Trophoblast cell (in vitro differentiated cells and primary cell): ENCODE results near the gene FABP1. TPM values are rescaled to one million over a fixed set of nuclear protein-coding genes. Genes with fewer than 3 reads are reported as not detected.

Source experiments
- DNase-seq, 2 donors: peaks; one replicate each; pipeline ENCODE4 v3.0.0-alpha.2; 2016
- H2AFZ ChIP-seq: 2 replicates; pipeline ENCODE4 v1.6.1; 2013; ENCODE audit warnings: low read length, moderate library complexity, mild to moderate bottlenecking; ENCODE audit not compliant: insufficient read depth, poor library complexity
- H2AK5ac ChIP-seq: 2 replicates; pipeline ENCODE4 v1.6.1; 2013; ENCODE audit warnings: mild to moderate bottlenecking, low read length
- H2BK120ac ChIP-seq: 2 replicates; pipeline ENCODE4 v1.6.1; 2013; ENCODE audit warnings: low read length, mild to moderate bottlenecking, moderate library complexity; ENCODE audit not compliant: insufficient read depth, poor library complexity
- H2BK12ac ChIP-seq: 2 replicates; pipeline ENCODE4 v1.6.1; 2013; ENCODE audit warnings: mild to moderate bottlenecking, low read length, moderate library complexity
- H2BK5ac ChIP-seq: 2 replicates; pipeline ENCODE4 v1.6.1; 2013; ENCODE audit warnings: low read length, low read depth, moderate library complexity, mild to moderate bottlenecking; ENCODE audit not compliant: poor library complexity
- H3K14ac ChIP-seq: 2 replicates; pipeline ENCODE4 v1.6.1; 2013; ENCODE audit warnings: mild to moderate bottlenecking, low read length
- H3K18ac ChIP-seq: 2 replicates; pipeline ENCODE4 v1.6.1; 2013; ENCODE audit warnings: mild to moderate bottlenecking, low read length
- H3K23ac ChIP-seq: 2 replicates; pipeline ENCODE4 v1.6.1; 2013; ENCODE audit warnings: low read length
- H3K27ac ChIP-seq: 2 replicates; pipeline ENCODE4 v1.5.1; 2013; ENCODE audit warnings: low read depth, mild to moderate bottlenecking, inconsistent platforms, low read length, moderate library complexity
- H3K27me3 ChIP-seq: 2 replicates; pipeline ENCODE4 v1.6.1; 2013; ENCODE audit warnings: inconsistent platforms, mild to moderate bottlenecking, low read length, moderate library complexity; ENCODE audit not compliant: insufficient read depth
- H3K36me3 ChIP-seq, 2 experiments: 1 replicate in 1 of 2; 2 replicates in 1 of 2; pipeline ENCODE4 v1.6.1; 2013; ENCODE audit warnings: low read length in 2 of 2, mild to moderate bottlenecking in 2 of 2, moderate library complexity in 1 of 2; ENCODE audit not compliant: insufficient read depth in 2 of 2, control insufficient read depth in 1 of 2
- H3K4ac ChIP-seq: 2 replicates; pipeline ENCODE4 v1.6.1; 2013; ENCODE audit warnings: low read depth, mild to moderate bottlenecking, low read length, moderate library complexity
- H3K4me1 ChIP-seq, 2 experiments: 1 replicate in 1 of 2; 2 replicates in 1 of 2; pipeline ENCODE4 v1.6.1; 2013; ENCODE audit warnings: low read length in 2 of 2, mild to moderate bottlenecking in 2 of 2, moderate library complexity in 1 of 2; ENCODE audit not compliant: insufficient read depth in 2 of 2, control insufficient read depth in 1 of 2
- H3K4me2 ChIP-seq: 2 replicates; pipeline ENCODE4 v1.6.1; 2013; ENCODE audit warnings: inconsistent platforms, mild to moderate bottlenecking, low read length, moderate library complexity
- H3K4me3 ChIP-seq: 2 replicates; pipeline ENCODE4 v1.5.1; 2013; ENCODE audit warnings: mild to moderate bottlenecking, low read depth, low read length, inconsistent platforms
- H3K79me1 ChIP-seq: one replicate; pipeline ENCODE4 v1.6.1; 2013; ENCODE audit warnings: low read length
- H3K79me2 ChIP-seq: 2 replicates; pipeline ENCODE4 v1.6.1; 2013; ENCODE audit warnings: low read length, mild to moderate bottlenecking; ENCODE audit not compliant: control insufficient read depth, insufficient read depth, poor library complexity
- H3K9ac ChIP-seq: 2 replicates; pipeline ENCODE4 v1.6.1; 2013; ENCODE audit warnings: mild to moderate bottlenecking, low read length
- H3K9me3 ChIP-seq: 2 replicates; pipeline ENCODE4 v1.6.1; 2013; ENCODE audit warnings: low read depth, mild to moderate bottlenecking, control low read depth, inconsistent platforms, low read length; ENCODE audit not compliant: insufficient read depth
- H4K12ac ChIP-seq: 2 replicates; pipeline ENCODE4 v1.6.1; 2013; ENCODE audit warnings: low read depth, mild to moderate bottlenecking, low read length, moderate library complexity
- H4K8ac ChIP-seq: 2 replicates; pipeline ENCODE4 v1.6.1; 2013; ENCODE audit warnings: low read depth, mild to moderate bottlenecking, low read length, moderate library complexity
- H4K91ac ChIP-seq: one replicate; pipeline ENCODE4 v1.6.1; 2013; ENCODE audit warnings: low read depth, mild to moderate bottlenecking, low read length, moderate library complexity
- WGBS: extraction: QIAGEN DNeasy Blood & Tissue Kit; methylation state at CpG from one replicate; pipeline ENCODE4 v1.1.7; 2013; ENCODE audit warnings: missing lambda C conversion rate; ENCODE audit not compliant: insufficient read length, insufficient coverage; ENCODE audit errors: extremely low coverage; 5-methylcytosine and 5-hydroxymethylcytosine counted together
- polyA plus RNA-seq: library from polyadenylated mRNA; stranded (reverse); fragments of 200-250 nt; gene quantifications from 2 replicates; pipeline ENCODE4 v1.2.3, GENCODE V29; 2013

Gene FABP1
- not detected in 2 replicates for polyA plus RNA-seq

GRCh38 chr2:88127888-88128653 lies at the start of gene FABP1:
Gene FABP1 (minus strand): TSS chr2:88128062. CDS start chr2:88128017, 45 bp downstream.
- no peaks in the 10 kb centered on the region for H3K27me3 ChIP-seq

GRCh38 chr2:88177556-88177955 lies 49.7 kb upstream of the FABP1 start:
- Histone ChIP-seq H3K18ac (no peak overlapping the region), H4K12ac (no peak overlapping the region), H3K9me3 (no peaks in the 10 kb centered on the region), H3K4me1 (no peaks in the 10 kb centered on the region), H4K8ac (no peak overlapping the region), H4K91ac (no peak overlapping the region), H3K14ac (no peak overlapping the region), H3K9ac (no peak overlapping the region), H2BK12ac (no peak overlapping the region), H2BK120ac (no peak overlapping the region), H3K4me3 (no peak overlapping the region), H3K27ac (no peak overlapping the region), H3K27me3 (no peaks in the 10 kb centered on the region), H3K23ac (no peak overlapping the region), H3K36me3 (peaks cover under 1 to 3% of the 10 kb centered on the region in 2 experiments), H2AFZ (no peak overlapping the region), H3K79me1 (no peaks in the 10 kb centered on the region), H3K4ac (no peak overlapping the region), H2BK5ac (no peak overlapping the region), H2AK5ac (no peak overlapping the region), H3K4me2 (no peak overlapping the region), H3K79me2 (no peaks in the 10 kb centered on the region)
- WGBS: no CpG with 5 or more reads among the region's 3 CpGs
- no peak for DNase-seq

More at GRCh38 chr2:88127888-88128653, at the start of gene FABP1:
- no peaks in the 10 kb centered on the region for H3K79me1 ChIP-seq
- H3K4me1 ChIP-seq: no peaks in the 10 kb centered on the region
- H3K79me2 ChIP-seq: no peaks in the 10 kb centered on the region
- no peak within 1 kb of the TSS for H3K23ac ChIP-seq
- WGBS: no CpG with 5 or more reads among the region's 12 CpGs
- H3K9me3 ChIP-seq: no peaks in the 10 kb centered on the region
- H3K4ac ChIP-seq: no peak within 1 kb of the TSS
- H4K8ac ChIP-seq: no peak within 1 kb of the TSS
- no peak within 1 kb of the TSS for H2AFZ ChIP-seq
- no peak within 1 kb of the TSS for H2BK12ac ChIP-seq
- H2BK5ac ChIP-seq: no peak within 1 kb of the TSS
- no peak for DNase-seq
- no peaks in the 10 kb centered on the region for H3K36me3 ChIP-seq
- no peak within 1 kb of the TSS for H2BK120ac ChIP-seq
- no peak within 1 kb of the TSS for H3K14ac ChIP-seq
- H4K91ac ChIP-seq: no peak within 1 kb of the TSS
- no peak within 1 kb of the TSS for H3K18ac ChIP-seq
- H3K27ac ChIP-seq: no peak within 1 kb of the TSS
- no peak within 1 kb of the TSS for H3K9ac ChIP-seq
- H4K12ac ChIP-seq: no peak within 1 kb of the TSS
- H3K4me3 ChIP-seq: no peak within 1 kb of the TSS
- H2AK5ac ChIP-seq: no peak within 1 kb of the TSS
- no peak within 1 kb of the TSS for H3K4me2 ChIP-seq

GRCh38 chr2:88176352-88176984 lies 48.6 kb upstream of the FABP1 start:
- Histone ChIP-seq H4K91ac (no peak overlapping the region), H2AFZ (no peak overlapping the region), H3K4me1 (no peaks in the 10 kb centered on the region), H3K79me1 (no peaks in the 10 kb centered on the region), H3K23ac (no peak overlapping the region), H3K4ac (no peak overlapping the region), H2BK120ac (no peak overlapping the region), H3K9me3 (no peaks in the 10 kb centered on the region), H3K27ac (no peak overlapping the region), H3K4me3 (no peak overlapping the region), H2BK5ac (no peak overlapping the region), H4K8ac (no peak overlapping the region), H3K14ac (no peak overlapping the region), H3K9ac (no peak overlapping the region), H4K12ac (no peak overlapping the region), H3K27me3 (no peaks in the 10 kb centered on the region), H3K79me2 (no peaks in the 10 kb centered on the region), H3K18ac (no peak overlapping the region), H3K4me2 (no peak overlapping the region), H2BK12ac (no peak overlapping the region), H2AK5ac (no peak overlapping the region), H3K36me3 (peaks cover 0 to 3% of the 10 kb centered on the region in 2 experiments)
- WGBS: no CpG with 5 or more reads among the region's 3 CpGs
- no peak for DNase-seq

GRCh38 chr2:88172882-88173281 lies 45.0 kb upstream of the FABP1 start:
- no CpG with 5 or more reads among the region's 6 CpGs for WGBS
- H2AFZ ChIP-seq: no peak overlapping the region
- no peaks in the 10 kb centered on the region for H3K36me3 ChIP-seq

More at GRCh38 chr2:88172882-88173281, 45.0 kb upstream of the FABP1 start:
- H3K4me1 ChIP-seq: peaks cover 5 to 8% of the 10 kb centered on the region in 2 experiments
- no peak overlapping the region for H2BK120ac ChIP-seq
- H3K4ac ChIP-seq: no peak overlapping the region
- H2BK5ac ChIP-seq: no peak overlapping the region
- H3K27me3 ChIP-seq: no peaks in the 10 kb centered on the region
- no peak overlapping the region for H2BK12ac ChIP-seq
- no peak overlapping the region for H4K91ac ChIP-seq
- H3K9ac ChIP-seq: no peak overlapping the region
- H2AK5ac ChIP-seq: no peak overlapping the region
- peaks cover 3% of the 10 kb centered on the region for H3K79me2 ChIP-seq
- peaks cover 5% of the 10 kb centered on the region for H3K79me1 ChIP-seq
- no peak overlapping the region for H4K8ac ChIP-seq
- no peak overlapping the region for H3K14ac ChIP-seq
- no peaks in the 10 kb centered on the region for H3K9me3 ChIP-seq
- H3K4me3 ChIP-seq: no peak overlapping the region
- H3K27ac ChIP-seq: no peak overlapping the region
- DNase-seq: no peak
- H4K12ac ChIP-seq: no peak overlapping the region
- H3K4me2 ChIP-seq: no peak overlapping the region
- H3K18ac ChIP-seq: no peak overlapping the region
- no peak overlapping the region for H3K23ac ChIP-seq
